Measurements from ENCODE around the gene NPR2. TPM values are rescaled to one million over a fixed set of nuclear protein-coding genes. Genes with fewer than 3 reads are reported as not detected.

NPR2 gene
- total and polyA plus RNA-seq, 2 of the 13 experiments (the other 11 are each of a cell fraction or from before 2014, with no cell fraction given), result 7.4 to 9.4 TPM

- TF ChIP-seq PREB (CRISPR knock-in tag; IDR thresholded peaks at IDR 0.05), result 0 out of 2 replicates have a peak, but pooled peaks have one; percentile 59
- no peak for TF ChIP-seq GLMP (CRISPR knock-in tag; IDR thresholded peaks at IDR 0.05; ENCODE audit: borderline replicate concordance)
- peak; percentile 90; the same call in 1 of the 2 replicates for TF ChIP-seq SNAI1 (CRISPR knock-in tag; IDR thresholded peaks at IDR 0.05; ENCODE audit: borderline replicate concordance)
- TF ChIP-seq DMAP1 (CRISPR knock-in tag; IDR thresholded peaks at IDR 0.05), result peak; percentile 64; the same call in 1 of the 2 replicates
- peak; percentile 52 for TF ChIP-seq ZNF772 (CRISPR knock-in tag; IDR thresholded peaks at IDR 0.05)
- peak; percentile 75 for TF ChIP-seq BRD4 (CRISPR knock-in tag; IDR thresholded peaks at IDR 0.05)
- TF ChIP-seq TARDBP (CRISPR knock-in tag; IDR thresholded peaks at IDR 0.05), result no peak
- no peak for TF ChIP-seq TEAD3 (CRISPR knock-in tag; optimal IDR thresholded peaks at IDR 0.05; ENCODE audit: borderline replicate concordance)
- no peak for TF ChIP-seq SRSF9 (IDR thresholded peaks at IDR 0.05; ENCODE audit: borderline replicate concordance, insufficient read depth, low read depth, low read length, poor library complexity, severe bottlenecking)
- no peak for TF ChIP-seq REST (IDR thresholded peaks at IDR 0.05; ENCODE audit: borderline replicate concordance in 1 of 2, low read depth in 1 of 2, low read length in 2 of 2)
- peak; percentile 82; the same call in 1 of the 2 replicates for TF ChIP-seq ZBTB42 (CRISPR knock-in tag; IDR thresholded peaks at IDR 0.05)
- TF ChIP-seq BRCA1 (CRISPR knock-in tag; IDR thresholded peaks at IDR 0.05), result 0 out of 2 replicates have a peak, but pooled peaks have one; percentile 36
- peak; percentile 65; the same call in 1 of the 2 replicates for TF ChIP-seq TAF1 (CRISPR knock-in tag; IDR thresholded peaks at IDR 0.05)
- TF ChIP-seq ZNF761 (CRISPR knock-in tag; conservative IDR thresholded peaks at IDR 0.05), result no peak
- TF ChIP-seq ZNF30 (CRISPR knock-in tag; IDR thresholded peaks at IDR 0.05), result no peak
- 0 out of 2 replicates have a peak, but pooled peaks have one; percentile 19 for TF ChIP-seq BCL6 (CRISPR knock-in tag; IDR thresholded peaks at IDR 0.05)
- TF ChIP-seq ZBTB7A (CRISPR knock-in tag; IDR thresholded peaks at IDR 0.05), result peak; percentile 19; the same call in 1 of the 2 replicates
- TF ChIP-seq ZNF205 (CRISPR knock-in tag; IDR thresholded peaks at IDR 0.05), result peak; percentile 56; the same call in 1 of the 2 replicates
- TF ChIP-seq ZBTB14 (CRISPR knock-in tag; IDR thresholded peaks at IDR 0.05), result 0 out of 2 replicates have a peak, but pooled peaks have one; percentile 34
- TF ChIP-seq MTA3 (CRISPR knock-in tag; IDR thresholded peaks at IDR 0.05), result no peak
- TF ChIP-seq ADNP (CRISPR knock-in tag; IDR thresholded peaks at IDR 0.05), result no peak
- TF ChIP-seq GABPA (IDR thresholded peaks at IDR 0.05; ENCODE audit: low read depth, low read length), result peak; percentile 42
- no peak; the same call in 1 of the 2 replicates for TF ChIP-seq GABPA (CRISPR knock-in tag; IDR thresholded peaks at IDR 0.05; ENCODE audit: low read depth)
Observed at GRCh38 chr9:35756275-35757225, 34.8 kb upstream of the NPR2 start (continued).
